ENCODE results near the gene OR5AN1.

The OR5AN1 gene

DNA sequence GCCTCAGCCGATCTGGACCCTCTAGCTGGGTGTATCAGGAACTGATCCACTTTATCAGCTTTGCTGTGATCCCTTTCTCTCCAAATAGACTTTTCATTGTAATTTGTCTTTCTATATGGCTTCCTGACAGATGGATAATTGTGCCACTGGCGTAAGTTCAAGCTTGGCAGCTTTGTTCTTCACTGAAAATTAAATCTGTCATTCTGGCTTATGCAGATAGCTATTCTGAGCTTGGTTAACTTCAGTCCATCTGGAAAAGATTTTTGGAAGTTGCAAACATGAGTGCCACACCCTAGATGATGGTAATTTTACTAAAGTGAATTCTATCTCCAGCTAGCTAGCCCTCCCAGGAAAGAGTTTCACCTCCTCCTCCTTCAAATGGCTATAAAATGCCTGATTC is 59.5 kb downstream of the OR5AN1 start:
- no peak for DNase-seq (ENCODE audit: low read depth)
- TF ChIP-seq, protein P1, sequence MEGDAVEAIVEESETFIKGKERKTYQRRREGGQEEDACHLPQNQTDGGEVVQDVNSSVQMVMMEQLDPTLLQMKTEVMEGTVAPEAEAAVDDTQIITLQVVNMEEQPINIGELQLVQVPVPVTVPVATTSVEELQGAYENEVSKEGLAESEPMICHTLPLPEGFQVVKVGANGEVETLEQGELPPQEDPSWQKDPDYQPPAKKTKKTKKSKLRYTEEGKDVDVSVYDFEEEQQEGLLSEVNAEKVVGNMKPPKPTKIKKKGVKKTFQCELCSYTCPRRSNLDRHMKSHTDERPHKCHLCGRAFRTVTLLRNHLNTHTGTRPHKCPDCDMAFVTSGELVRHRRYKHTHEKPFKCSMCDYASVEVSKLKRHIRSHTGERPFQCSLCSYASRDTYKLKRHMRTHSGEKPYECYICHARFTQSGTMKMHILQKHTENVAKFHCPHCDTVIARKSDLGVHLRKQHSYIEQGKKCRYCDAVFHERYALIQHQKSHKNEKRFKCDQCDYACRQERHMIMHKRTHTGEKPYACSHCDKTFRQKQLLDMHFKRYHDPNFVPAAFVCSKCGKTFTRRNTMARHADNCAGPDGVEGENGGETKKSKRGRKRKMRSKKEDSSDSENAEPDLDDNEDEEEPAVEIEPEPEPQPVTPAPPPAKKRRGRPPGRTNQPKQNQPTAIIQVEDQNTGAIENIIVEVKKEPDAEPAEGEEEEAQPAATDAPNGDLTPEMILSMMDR (IDR thresholded peaks at IDR 0.05; ENCODE audit: insufficient read depth, low read depth, low read length, missing control alignments), result no peak
- no peak overlapping the region for H3K4me3 ChIP-seq (ENCODE audit: low read depth, low read length)

All from GM12865 (cell line).